Stimulated activated CD4-positive, alpha-beta T cell treated with anti-CD3 and anti-CD28 coated beads, Interleukin-1b, Interleukin-23, amount 100 ng/mL, for 1 hour (primary cell): ENCODE data around the gene TMEM250.

Experiments used
- DNase-seq, 2 donors: peaks; one replicate each; pipeline ENCODE4 v3.0.0-alpha.2; 2020; ENCODE audit warnings: low read depth in 2 of 2

Gene TMEM250

DNA sequence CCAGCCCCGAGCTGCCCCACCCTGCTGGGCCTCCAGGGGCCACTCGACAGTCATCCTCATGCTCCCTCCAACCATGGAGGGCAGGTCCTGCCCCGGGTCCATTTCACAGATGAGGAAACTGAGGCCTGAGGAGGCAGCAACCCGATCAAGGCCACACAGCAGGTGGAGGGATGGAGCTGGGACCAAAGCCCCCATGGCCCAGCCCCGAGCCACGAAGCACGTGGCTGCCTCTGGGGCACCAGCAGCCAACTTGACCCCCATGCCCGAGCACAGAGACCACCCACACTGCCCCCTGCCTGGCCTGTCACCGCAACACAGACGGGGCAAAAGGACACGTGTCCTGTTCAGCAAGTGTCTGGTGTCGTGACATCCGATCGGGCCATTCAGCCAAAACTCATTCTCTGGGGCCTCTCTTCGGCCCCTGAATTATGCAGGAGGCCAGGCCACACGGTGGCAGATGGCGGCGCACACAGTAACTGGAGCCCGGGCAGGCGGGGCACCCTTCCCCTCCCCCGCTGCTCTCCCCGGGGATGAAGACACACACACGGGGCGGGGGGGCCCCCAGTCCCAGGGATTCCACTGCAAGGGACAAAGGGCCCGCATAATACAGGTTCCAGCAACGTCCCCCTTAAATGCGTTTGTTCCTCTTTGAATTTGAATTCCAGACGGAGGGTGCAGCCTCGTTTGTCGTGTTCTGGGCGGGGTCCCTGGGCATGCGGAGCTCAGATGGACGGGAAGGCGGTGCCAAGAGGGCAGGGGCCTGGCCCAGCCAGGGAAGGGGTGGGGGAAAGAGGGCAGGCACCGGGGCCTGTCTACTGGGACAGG lies 29.4 kb upstream of the TMEM250 start:
- no peak for DNase-seq

GRCh38 chr9:136147038-136147889 lies 28.6 kb upstream of the TMEM250 start:
- no peak for DNase-seq

GRCh38 chr9:136146126-136147037 lies 27.7 kb upstream of the TMEM250 start:
- DNase-seq: no peak

DNA sequence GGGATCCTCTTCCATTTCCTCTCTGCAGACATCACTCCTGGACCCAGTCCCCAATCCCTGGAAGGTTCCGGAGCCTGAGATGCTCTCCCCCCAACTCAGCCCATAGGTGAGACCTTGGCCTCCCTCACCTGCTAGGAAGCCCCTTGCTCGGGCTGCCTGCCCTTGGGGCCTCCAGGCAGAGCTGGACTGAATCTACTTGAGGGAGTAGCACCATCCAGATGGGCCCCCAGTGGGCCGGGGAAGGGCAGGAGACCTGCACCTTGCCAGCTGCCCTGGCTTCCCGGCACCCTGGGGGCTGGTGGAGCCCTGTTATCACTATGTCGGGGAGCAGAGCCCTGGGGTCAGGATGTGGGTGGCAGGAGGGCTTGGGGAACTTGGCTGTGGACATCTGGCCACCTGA lies 26.9 kb upstream of the TMEM250 start:
- DNase-seq: no peak

GRCh38 chr9:136144450-136144849 lies 25.8 kb upstream of the TMEM250 start:
- DNase-seq: no peak

- no peak for DNase-seq
Observed at GRCh38 chr9:136143215-136144001, 24.7 kb upstream of the TMEM250 start.

- no peak for DNase-seq
Observed at GRCh38 chr9:136142859-136143214, 24.2 kb upstream of the TMEM250 start.

DNA sequence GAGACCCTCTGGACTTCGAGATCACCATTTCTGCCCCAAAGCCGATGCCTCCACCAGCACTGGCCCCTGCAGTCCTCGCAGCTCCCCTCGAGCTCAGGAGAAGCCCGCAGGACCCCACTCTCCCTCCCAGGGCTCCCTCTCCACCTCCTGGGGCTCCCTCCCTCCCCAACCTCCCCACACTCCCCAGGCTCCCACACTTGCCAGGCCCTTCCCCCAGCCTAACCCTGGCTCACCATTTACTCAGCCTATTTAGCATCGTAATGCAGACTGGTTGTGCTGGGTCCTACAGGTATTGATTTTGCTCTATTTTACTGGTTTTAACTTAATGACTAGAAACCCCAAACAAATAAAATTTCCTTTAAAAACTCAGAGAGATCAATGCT lies 23.7 kb upstream of the TMEM250 start:
- DNase-seq: no peak

- DNase-seq: no peak
Observed at GRCh38 chr9:136141682-136142413, 23.2 kb upstream of the TMEM250 start.

DNA sequence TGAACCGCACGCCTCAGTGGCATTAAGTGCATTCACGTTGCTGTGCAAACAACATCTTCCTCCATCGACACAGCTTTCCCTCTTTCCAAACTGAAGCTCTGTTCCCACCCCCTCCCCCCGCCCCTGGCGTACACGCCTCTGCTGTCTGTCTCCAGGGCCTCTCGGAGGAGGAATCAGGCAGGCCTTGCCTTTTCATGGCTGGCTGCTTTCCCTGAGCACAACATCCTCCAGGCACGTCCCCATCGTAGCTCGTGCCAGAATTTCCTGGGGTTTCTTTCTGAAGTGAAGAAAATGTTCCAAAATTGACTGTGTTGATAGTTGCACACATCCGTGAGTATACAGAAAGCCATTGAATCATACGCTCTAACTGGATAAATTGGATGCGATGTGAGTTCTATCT lies 22.3 kb upstream of the TMEM250 start:
- DNase-seq: no peak

GRCh38 chr9:136140046-136140445 lies 21.4 kb upstream of the TMEM250 start:
- no peak for DNase-seq

- DNase-seq: no peak
Observed at GRCh38 chr9:136138566-136138965, 19.9 kb upstream of the TMEM250 start.

- DNase-seq: no peak
Observed at GRCh38 chr9:136137321-136138265, 18.9 kb upstream of the TMEM250 start.

DNA sequence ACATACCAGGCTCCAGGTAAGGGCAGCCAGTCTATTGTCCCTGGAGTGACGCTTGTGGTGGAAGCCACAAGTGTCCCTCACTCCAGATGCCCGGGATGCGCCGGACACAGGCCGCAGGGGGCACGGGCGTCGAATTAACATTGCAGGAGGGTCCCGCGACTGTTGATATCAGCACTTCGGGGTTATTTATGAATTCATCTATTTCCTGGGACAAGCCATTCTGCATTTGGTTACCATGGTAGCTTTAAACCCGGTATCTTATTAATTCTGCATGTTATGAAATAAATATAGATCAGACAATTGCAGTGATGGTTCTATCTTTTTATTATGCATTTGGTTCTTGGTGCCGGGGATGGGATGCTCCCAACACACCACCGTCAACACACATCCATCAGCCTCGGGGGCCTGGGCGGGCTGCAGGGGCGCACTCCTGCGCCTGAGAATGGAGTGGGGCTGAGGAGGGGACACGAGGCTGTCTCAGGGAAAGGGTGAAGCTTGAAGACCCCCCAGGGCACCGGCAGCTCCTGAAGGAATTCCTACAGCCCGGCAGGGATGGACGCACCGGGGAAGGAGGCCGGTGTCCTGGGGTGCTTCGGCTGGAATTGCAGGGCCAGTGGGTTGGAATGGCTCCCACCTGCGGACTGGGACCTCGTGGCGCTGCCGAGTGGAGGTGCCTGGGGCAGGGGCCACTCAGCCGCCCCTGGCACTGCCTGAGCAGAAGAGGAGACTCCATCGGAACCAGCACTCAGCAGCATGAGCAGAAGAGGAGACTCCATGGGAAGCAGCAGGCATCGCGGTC lies 17.7 kb upstream of the TMEM250 start:
- DNase-seq: no peak

DNA sequence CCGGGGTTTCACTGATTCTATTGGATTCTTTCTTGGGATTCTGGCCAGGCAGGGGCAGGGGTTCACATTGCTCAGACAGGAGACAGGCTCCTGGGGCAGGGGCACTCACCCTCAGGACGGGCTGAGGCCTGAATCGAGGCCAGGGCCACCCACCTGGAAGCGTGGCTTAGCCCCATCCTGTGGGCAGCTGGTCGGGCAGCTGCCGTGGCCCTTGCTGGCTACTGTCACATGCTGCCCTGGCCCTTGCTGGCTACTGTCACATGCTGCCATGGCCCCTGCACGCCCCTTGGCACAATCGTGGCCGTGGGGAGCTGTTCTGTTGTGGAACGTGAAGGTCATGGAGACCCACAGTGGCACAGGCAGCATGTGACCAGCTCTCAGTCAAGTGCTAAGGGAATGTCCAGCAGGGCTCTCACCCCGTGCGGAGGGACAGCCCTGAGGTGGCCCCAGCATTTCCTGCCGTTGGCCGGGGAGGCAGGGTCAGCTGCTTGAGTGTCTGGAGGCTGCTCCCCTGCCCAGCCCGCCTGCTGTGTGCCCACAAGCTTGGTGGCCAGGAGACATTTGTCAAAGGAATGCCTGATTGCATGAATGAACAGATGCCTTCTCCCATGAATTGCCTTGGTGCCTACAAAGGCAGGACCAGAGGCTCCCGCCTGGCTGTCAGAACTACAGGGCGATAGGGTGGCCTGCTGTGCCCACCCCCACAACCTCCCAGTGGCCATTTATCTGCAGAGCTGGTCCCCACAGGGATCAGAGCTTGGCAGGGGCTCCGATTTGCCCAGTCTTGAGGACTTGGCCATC lies 16.9 kb upstream of the TMEM250 start:
- no peak for DNase-seq

DNA sequence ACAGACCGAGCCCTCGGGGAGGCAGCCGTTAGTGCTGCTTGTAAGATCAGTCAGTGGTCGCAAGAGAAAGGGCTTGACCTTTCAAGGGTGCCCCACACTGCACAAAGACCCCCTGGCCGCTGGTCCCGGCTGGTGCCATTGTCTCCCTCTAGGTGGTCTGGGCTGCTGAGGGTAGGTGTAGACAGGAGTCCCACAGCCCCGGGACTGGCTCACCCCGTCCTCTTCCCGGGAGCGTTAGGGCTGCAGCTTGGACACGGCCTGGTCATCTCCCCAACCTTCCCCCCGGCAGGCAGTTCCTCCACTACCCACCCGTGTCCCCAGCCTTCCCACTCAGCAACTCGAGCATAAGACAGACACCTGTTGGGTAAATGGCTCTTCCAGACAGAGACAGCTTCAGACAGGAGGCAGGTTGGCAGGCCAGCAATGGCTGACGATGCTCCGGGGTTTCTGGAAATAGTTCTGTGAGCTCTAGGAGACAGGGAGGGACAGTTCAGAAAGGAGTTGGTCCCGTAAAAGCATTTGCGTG lies 15.3 kb upstream of the TMEM250 start:
- DNase-seq: no peak

GRCh38 chr9:136133191-136133958 lies 14.7 kb upstream of the TMEM250 start:
- no peak for DNase-seq
